OCI-LY7 (cell line): ENCODE results near the gene CPNE1. TPM values are rescaled to one million over a fixed set of nuclear protein-coding genes. Genes with fewer than 3 reads are reported as not detected.

Experiments used
- BruUV-seq: library from RNA; stranded (reverse); fragments of 400-500 nt; replicated peaks from 2 replicates; lab custom pipeline; 2021; lab: Mats Ljungman, UMichigan
- CTCF ChIA-PET: fragments of 300-600 bp; sonication (Branson Sonifier 250); formaldehyde crosslinking; loops from one replicate; lab custom pipeline; 2022; ENCODE audit warnings: antibody characterized with exemption; ENCODE audit not compliant: unreplicated experiment; lab: Charles Lee
- POLR2A ChIA-PET: fragments of 300-600 bp; sonication (Branson Sonifier 250); formaldehyde crosslinking; loops from one replicate; lab custom pipeline; 2022; ENCODE audit warnings: antibody characterized with exemption; lab: Charles Lee
- DNase-seq: peaks from one replicate; pipeline ENCODE4 v3.0.0-alpha.2; 2015; ENCODE audit warnings: low spot score
- H2AFZ ChIP-seq: fragments of 200-600 bp; sonication (generic), shearing (Covaris generic); 2 replicates; pipeline ENCODE4 v1.6.1; 2014; ENCODE audit warnings: mild to moderate bottlenecking, antibody characterized with exemption, low read length, moderate library complexity
- H3K27ac ChIP-seq: fragments of 200-600 bp; sonication (generic); 2 replicates; pipeline ENCODE4 v1.5.1; 2014; ENCODE audit warnings: mixed run types, low read depth, mild to moderate bottlenecking, moderate library complexity, low read length, inconsistent platforms; ENCODE audit not compliant: poor library complexity, severe bottlenecking
- H3K36me3 ChIP-seq: fragments of 200-600 bp; sonication (generic); 2 replicates; pipeline ENCODE4 v1.6.1; 2014; ENCODE audit warnings: mild to moderate bottlenecking, antibody characterized with exemption, low read length, moderate library complexity, mixed read lengths; ENCODE audit not compliant: insufficient read depth
- H3K4me1 ChIP-seq: fragments of 200-600 bp; sonication (generic); 2 replicates; pipeline ENCODE4 v1.5.1; 2014; ENCODE audit warnings: mild to moderate bottlenecking, low read length; ENCODE audit not compliant: insufficient read depth, poor library complexity, severe bottlenecking
- H3K4me2 ChIP-seq: fragments of 200-600 bp; sonication (generic); 2 replicates; pipeline ENCODE4 v1.6.1; 2014; ENCODE audit warnings: mild to moderate bottlenecking, low read length
- H3K4me3 ChIP-seq: fragments of 200-600 bp; sonication (generic); 2 replicates; pipeline ENCODE4 v1.5.1; 2014; ENCODE audit warnings: mild to moderate bottlenecking, low read depth, low read length; ENCODE audit not compliant: poor library complexity, severe bottlenecking
- H3K79me2 ChIP-seq: fragments of 200-600 bp; sonication (generic); 2 replicates; pipeline ENCODE4 v1.6.1; 2016; ENCODE audit warnings: low read depth, mild to moderate bottlenecking, low read length, moderate library complexity, mixed read lengths; ENCODE audit not compliant: insufficient read depth
- H3K9me2 ChIP-seq: fragments of 200-600 bp; sonication (generic); 2 replicates; pipeline ENCODE4 v1.6.1; 2016; ENCODE audit warnings: mild to moderate bottlenecking, low read length, mixed read lengths; ENCODE audit not compliant: insufficient read depth
- H3K9me3 ChIP-seq: fragments of 200-600 bp; sonication (generic); 2 replicates; pipeline ENCODE4 v1.6.1; 2014; ENCODE audit warnings: mild to moderate bottlenecking, mixed run types, low read length, mixed read lengths
- H4K20me1 ChIP-seq: fragments of 200-600 bp; sonication (generic); 2 replicates; pipeline ENCODE4 v1.6.1; 2014; ENCODE audit warnings: mild to moderate bottlenecking, antibody characterized with exemption, low read length, moderate library complexity, mixed read lengths; ENCODE audit not compliant: insufficient read depth
- EZH2phosphoT487 ChIP-seq: fragments of 200-600 bp; sonication (generic); IDR thresholded peaks from 2 replicates; pipeline ENCODE4 v1.6.1; 2018; ENCODE audit warnings: low read depth, borderline replicate concordance, mild to moderate bottlenecking, mixed run types, antibody characterized with exemption, low read length, moderate library complexity, mixed read lengths
- intact Hi-C: fragments of 100-400 bp; cut with micrococcal nuclease; formaldehyde crosslinking; loops from one replicate; pipeline ENCODE4 v1.10.0; 2022; ENCODE audit not compliant: unreplicated experiment
- total RNA-seq, 2 experiments: library from RNA; depleted of rRNA in 1 of 2; stranded (reverse); fragments of >200 nt in 1 of 2; shearing (Covaris generic) in 1 of 2; gene quantifications; 2 replicates each; pipeline ENCODE4 v1.2.3, GENCODE V29; 2014 to 2022
- TF ChIP-seq, protein P1 (sequence below): fragments of 200-600 bp; sonication (generic); conservative IDR thresholded peaks from 2 replicates; pipeline ENCODE4 v1.5.1; 2014; ENCODE audit warnings: mild to moderate bottlenecking, antibody characterized with exemption, low read length, moderate library complexity, mixed read lengths

Gene CPNE1
- total RNA-seq, 2 experiments from 2014 or later: 83.3 to 202 TPM

DNA sequence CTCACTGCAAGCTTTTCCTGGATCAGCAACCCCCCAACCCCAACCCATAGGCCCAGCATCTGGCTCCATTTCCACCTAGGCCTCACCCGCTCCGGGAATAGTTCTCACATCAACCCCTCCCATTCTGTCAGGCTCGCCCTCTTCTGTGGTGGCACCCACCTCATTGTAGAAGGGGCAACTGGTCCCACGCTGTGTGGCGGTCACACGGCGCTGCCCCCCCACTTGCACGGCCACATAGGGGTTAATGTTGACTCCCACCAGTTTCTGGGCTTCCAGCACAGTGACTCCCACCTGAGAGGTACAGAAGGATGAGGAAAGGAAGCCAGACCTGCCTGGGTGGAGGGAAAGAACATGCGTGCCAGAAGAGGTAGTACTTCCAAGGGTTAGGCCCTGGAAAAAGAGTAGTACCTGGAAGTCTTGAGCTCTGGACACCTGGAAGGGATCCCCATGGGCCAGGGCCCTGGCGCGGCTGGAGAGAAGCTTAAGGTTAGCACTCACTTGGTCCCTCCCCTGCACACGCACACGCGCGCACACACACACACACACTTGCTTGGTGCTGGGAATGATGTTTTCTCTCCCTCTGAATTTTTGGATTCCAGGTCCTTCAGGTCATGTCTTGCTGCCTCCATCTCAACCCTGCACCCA, 61.7 kb downstream of the CPNE1 start:
- no TSS peak for BruUV-seq
- Histone ChIP-seq H3K4me3 (no peak overlapping the region), H3K79me2 (no peaks in the 10 kb centered on the region), H4K20me1 (no peaks in the 10 kb centered on the region), H3K4me2 (no peak overlapping the region), H3K36me3 (no peaks in the 10 kb centered on the region), H2AFZ (no peak overlapping the region), H3K4me1 (peaks cover 53% of the 10 kb centered on the region), H3K9me2 (no peaks in the 10 kb centered on the region), H3K9me3 (no peaks in the 10 kb centered on the region), H3K27ac (no peak overlapping the region)
- no peak for TF ChIP-seq EZH2phosphoT487
- no peak for DNase-seq
- CTCF ChIA-PET: interaction anchor here (0.6 kb wide), 1 partner anchor 112 kb away, joined by 3 read pairs; no protein-coding TSS in a partner anchor
- POLR2A ChIA-PET: interaction anchor here (0.7 to 0.9 kb wide), 2 partner anchors 16 to 112 kb away, joined by 3 read pairs; no protein-coding TSS in a partner anchor
- intact Hi-C loops: loop anchor here (5.0 kb wide), 1 partner anchor 94 kb away; the partner anchor contains the start of genes NFS1 and ROMO1

DNA sequence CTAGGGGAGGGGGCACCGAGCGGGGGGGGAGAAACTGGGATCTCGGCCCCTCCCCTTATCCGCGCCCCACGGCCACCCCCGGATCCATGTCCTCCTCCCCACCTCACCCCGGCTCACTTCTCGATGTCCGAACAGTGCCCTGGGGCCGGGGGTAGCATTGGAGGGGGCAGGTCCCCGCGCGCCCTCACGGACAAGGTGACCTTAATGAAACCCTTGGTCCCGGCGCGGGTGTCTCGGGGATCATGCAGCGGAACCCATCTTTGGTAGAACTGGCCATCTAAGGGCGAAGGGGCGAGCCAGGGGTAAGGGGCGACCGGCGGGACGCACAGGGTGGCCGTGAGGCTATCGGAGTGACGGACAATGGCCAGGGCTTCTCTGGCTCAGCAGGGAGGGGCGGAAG, 62.7 kb downstream of the CPNE1 start:
- Histone ChIP-seq H3K79me2 (no peaks in the 10 kb centered on the region), H3K27ac (no peak overlapping the region), H3K4me2 (peak overlapping the region; percentile 39; the same call in 1 of the 2 replicates), H3K4me3 (peak overlapping the region; percentile 26), H4K20me1 (no peaks in the 10 kb centered on the region), H3K4me1 (peaks cover 44% of the 10 kb centered on the region), H2AFZ (no peak overlapping the region; the same call in 1 of the 2 replicates), H3K9me3 (no peaks in the 10 kb centered on the region), H3K9me2 (no peaks in the 10 kb centered on the region), H3K36me3 (no peaks in the 10 kb centered on the region)
- ChIA-PET POLR2A (interaction anchor here (0.9 kb wide), 1 partner anchor 17 kb away, joined by 3 read pairs; no protein-coding TSS in a partner anchor), CTCF (interaction anchor here (1.0 kb wide), 1 partner anchor 99 kb away, joined by 3 read pairs; no protein-coding TSS in a partner anchor)
- DNase-seq: no peak
- TF ChIP-seq, protein P1, sequence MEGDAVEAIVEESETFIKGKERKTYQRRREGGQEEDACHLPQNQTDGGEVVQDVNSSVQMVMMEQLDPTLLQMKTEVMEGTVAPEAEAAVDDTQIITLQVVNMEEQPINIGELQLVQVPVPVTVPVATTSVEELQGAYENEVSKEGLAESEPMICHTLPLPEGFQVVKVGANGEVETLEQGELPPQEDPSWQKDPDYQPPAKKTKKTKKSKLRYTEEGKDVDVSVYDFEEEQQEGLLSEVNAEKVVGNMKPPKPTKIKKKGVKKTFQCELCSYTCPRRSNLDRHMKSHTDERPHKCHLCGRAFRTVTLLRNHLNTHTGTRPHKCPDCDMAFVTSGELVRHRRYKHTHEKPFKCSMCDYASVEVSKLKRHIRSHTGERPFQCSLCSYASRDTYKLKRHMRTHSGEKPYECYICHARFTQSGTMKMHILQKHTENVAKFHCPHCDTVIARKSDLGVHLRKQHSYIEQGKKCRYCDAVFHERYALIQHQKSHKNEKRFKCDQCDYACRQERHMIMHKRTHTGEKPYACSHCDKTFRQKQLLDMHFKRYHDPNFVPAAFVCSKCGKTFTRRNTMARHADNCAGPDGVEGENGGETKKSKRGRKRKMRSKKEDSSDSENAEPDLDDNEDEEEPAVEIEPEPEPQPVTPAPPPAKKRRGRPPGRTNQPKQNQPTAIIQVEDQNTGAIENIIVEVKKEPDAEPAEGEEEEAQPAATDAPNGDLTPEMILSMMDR: no peak
- no peak for TF ChIP-seq EZH2phosphoT487
- intact Hi-C loops: loop anchor here (5.0 kb wide), 1 partner anchor 95 kb away; the partner anchor contains the start of genes NFS1 and ROMO1
- BruUV-seq: no TSS peak

DNA sequence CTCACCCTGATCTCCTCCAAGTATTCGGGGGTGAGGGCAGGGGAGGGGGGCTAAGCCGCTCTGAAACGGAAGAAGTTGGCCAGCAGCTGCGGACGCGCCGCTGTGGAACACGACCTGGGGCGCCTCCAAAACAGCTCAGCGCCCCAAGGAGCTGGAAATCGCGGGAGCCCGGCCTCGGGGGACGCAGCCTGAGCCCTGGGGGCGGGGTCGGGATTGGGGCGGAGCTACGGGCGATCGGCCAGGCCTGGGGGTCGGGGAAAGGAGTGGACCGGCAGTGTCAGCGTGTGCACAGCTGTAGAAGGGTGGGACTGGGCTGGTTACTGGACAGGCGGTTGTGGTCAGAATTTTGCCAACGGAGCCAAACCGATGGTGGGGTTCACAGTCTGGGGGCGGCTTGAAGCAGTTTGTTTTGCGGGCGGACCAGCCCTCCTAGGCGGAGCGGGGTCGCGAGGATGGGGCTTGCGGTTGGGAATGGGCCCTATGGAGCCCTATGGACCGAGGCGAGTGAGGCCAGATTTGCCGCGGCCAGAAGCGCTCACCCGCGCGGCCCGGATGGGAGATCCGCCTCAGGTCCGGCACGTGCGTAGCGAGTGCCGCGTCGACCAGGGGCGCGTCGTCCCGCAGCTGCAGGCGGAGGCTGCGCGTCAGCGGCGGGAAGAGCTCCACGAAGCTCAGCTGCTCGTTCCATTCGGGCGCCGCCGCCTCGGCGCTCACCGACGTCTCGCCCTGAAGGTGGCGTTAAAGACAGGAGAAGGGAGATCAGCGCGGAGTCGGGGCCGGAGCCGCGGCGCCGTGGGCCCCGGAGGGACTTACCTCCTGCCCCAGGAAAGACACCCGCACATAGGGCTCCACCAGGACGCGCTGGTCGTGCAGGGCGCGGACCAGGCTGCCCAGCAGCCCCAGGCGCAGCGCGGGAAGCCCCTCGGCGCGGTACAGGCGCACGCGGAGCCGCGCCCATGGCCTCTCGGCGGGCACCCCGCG, 63.4 kb downstream of the CPNE1 start:
- BruUV-seq: no TSS peak
- intact Hi-C loops: loop anchor here (5.0 kb wide), 1 partner anchor 96 kb away; the partner anchor contains the start of genes NFS1 and ROMO1
- Histone ChIP-seq H4K20me1 (no peaks in the 10 kb centered on the region), H3K9me2 (no peaks in the 10 kb centered on the region), H3K9me3 (no peaks in the 10 kb centered on the region), H3K4me1 (peaks cover 37% of the 10 kb centered on the region), H3K4me2 (peak overlapping the region; percentile 39), H3K4me3 (peak overlapping the region; percentile 26), H2AFZ (no peak overlapping the region; the same call in 1 of the 2 replicates), H3K79me2 (no peaks in the 10 kb centered on the region), H3K36me3 (no peaks in the 10 kb centered on the region), H3K27ac (no peak overlapping the region)
- CTCF ChIA-PET: interaction anchor here (0.5 to 1.1 kb wide), 4 partner anchors 79 to 141 kb away, joined by 3 read pairs; partner anchors contain the start of gene RBM39
- POLR2A ChIA-PET: no interaction called here
- TF ChIP-seq, protein P1: peak; percentile 62
- no peak for TF ChIP-seq EZH2phosphoT487
- DNase-seq: peak; percentile 63
